Hematopoietic multipotent progenitor cell treated with erythropoietin and hydrocortisone succinate and interleukin-3 and kit ligand, for 17 days (in vitro differentiated cells): ENCODE measurements around the gene INPP5F.
A peak's percentile ranks its signal among the peaks of the same experiment; 100 is the strongest.

ENCODE experiments used
- DNase-seq: peaks from one replicate; pipeline ENCODE4 v3.0.0-alpha.2; 2015; ENCODE audit warnings: low spot score

INPP5F gene

GRCh38 chr10:119725828-119726675 is at the start of gene INPP5F:
TSS of gene INPP5F (plus strand) at chr10:119726050. CDS start at chr10:119726263, 213 bp downstream.
- peak; percentile 97 for DNase-seq

- DNase-seq: no peak
These were observed 48.7 kb upstream of the INPP5F start for GRCh38 chr10:119677126-119677525.

DNA sequence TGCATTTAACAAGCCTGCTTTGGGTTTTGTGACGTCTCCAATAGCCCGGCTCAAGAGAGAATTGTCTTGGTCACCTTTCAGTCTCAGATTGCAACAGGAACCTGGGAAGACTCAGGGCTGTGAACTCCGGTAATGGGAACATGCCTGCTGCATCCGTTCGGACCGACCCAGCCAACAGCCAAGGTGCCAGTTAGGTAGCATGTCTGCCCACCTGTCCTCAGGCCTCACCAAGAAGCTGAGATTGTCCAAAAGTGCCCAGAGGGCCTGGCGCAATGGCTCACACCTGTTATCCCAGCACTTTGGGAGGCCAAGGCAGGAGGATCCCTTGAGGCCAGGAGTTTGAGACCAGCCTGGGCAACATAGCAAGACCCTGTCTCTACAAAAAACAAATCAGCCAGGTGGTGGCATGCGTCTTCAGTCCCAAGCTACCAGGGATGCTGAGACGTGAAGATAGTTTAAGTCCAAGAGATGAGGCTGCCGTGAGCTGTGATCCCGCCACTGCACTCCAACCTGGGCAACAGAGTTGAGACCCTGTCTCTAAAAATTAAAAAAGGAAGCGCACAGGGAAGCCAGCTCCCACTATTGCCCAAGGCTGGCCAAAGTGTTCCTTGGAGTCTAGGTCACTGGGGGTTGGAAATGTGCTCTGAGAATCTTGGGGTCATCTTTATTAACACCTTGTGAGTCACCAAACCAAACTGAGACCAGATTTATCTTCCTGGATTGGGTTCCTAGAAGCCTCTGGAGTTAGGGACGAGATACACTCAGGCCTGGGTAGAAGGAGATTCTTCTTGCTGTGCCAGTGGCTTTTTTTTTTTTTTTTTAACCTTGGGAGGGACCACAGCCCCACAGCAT is 47.7 kb upstream of the INPP5F start:
- no peak for DNase-seq

DNA sequence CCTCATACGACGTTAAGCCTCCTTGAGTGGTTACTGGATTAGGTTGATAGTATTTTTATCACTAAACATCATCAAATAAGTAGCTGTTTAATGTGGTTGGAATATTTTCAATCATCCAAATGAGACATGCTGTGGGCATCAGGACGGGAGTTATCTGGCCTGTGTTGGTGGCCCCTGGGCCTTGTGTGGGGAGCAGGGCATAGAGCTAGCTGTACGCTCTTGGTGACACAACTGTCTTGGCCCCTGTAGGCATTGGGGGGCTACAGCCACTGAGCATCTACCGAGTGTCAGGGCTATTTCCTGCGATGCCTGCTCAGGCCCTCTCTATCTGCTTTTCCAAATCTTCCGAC is 46.4 kb upstream of the INPP5F start:
- no peak for DNase-seq

GRCh38 chr10:119680050-119680449 is 45.8 kb upstream of the INPP5F start:
- no peak for DNase-seq

DNA sequence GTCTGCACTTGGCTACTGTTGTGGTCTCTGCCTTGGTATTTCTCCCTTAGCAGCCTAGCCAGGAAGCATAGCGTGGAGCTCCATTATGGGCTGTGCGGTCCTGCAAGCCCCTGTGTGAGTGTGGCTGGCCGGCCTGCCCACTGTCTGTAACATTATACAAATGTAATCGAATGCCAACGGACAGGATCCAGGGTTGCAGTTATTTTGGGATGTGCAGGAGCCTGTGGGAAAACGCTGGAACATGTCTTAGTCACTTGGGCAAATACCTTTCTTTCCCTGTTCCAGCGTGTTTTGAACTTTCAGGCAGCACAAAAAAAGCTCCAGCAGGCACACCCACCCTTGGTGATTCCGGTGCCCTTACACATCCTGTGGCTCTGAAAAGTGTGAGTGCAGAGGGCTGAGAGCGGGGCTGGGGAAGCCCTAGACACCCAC is 45.2 kb upstream of the INPP5F start:
- DNase-seq: no peak

DNA sequence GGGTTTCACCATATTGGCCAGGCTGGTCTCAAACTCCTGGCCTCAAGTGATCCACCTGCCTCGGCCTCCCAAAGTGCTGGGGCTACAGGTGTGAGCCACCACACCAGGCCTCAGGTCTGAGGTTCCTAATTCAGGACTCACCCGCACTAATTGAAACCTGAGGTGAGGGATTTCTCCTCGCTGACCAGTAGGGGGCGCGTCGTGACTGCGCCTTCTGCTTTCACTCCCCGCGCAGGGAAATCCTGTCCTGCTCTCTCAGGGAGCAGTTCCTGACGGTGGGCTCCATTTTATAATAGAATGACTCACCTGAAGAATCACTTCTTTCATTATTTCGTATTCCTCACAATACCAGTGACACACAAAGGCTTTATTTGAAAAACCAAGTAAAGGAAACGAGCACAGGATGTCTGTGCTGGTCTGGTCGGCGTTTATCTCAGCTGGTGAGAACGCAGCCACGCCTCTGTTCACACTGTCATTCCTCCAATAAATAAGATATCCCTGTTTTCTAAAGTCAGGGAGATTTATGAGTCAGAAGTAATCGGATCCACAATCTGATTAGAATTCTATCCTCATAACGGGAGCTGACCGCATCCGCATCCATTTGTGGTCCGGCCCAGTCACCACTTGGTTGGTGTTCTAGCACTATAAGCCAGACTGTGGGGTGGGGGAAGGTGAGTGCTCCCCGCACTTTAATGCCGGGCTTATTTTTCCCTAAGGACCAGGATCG is 39.2 kb upstream of the INPP5F start:
- peak; percentile 83 for DNase-seq

- no peak for DNase-seq
These were observed 38.4 kb upstream of the INPP5F start for GRCh38 chr10:119687192-119688032.

GRCh38 chr10:119688033-119688508 is 37.8 kb upstream of the INPP5F start:
- DNase-seq: no peak

DNA sequence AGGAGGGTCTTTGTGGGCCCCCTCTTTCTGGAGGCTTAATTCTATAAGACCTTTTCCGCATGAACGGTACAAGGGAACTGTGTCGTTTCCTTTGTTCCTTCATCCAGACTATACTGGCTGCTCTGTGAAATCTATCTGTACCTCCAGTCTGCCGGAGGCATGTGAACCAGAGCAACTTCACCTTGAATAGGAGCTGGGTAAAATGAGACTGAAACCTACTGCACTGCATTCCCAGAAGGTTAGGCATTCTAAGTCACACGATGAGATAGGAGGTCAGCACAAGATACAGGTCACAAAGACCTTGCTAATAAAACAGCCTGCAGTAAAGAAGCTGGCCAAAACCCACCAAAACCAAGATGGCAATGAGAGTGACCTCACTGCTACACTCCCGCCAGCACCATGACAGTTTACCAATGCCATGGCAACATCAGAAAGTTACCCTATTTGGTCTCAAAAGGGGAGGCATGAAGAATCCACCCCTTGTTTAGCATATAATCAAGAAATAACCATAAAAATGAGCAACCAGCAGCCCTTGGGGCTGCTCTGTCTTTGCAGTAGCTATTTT is 36.8 kb upstream of the INPP5F start:
- DNase-seq: no peak

DNA sequence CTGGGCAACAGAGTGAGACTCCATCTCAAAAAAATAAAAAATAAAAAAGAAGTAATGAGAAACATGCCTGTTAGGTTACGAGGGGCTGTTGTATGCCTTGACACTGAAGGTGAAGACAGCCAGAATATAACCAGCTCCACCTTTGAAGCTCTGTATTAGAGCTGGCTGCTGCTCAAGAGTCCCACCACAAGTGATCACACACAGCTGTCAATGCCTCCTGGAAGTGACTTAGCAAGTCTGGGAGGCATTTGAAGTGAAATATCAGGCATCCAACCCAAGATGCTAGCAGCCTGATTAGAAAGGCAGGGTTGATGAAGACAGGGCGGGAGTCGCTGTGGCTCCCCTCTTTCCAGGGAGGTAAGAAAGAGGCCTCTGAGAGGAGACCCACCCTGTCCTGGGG is 34.1 kb upstream of the INPP5F start:
- DNase-seq: no peak

GRCh38 chr10:119693262-119693957 is 32.4 kb upstream of the INPP5F start:
- no peak for DNase-seq

DNA sequence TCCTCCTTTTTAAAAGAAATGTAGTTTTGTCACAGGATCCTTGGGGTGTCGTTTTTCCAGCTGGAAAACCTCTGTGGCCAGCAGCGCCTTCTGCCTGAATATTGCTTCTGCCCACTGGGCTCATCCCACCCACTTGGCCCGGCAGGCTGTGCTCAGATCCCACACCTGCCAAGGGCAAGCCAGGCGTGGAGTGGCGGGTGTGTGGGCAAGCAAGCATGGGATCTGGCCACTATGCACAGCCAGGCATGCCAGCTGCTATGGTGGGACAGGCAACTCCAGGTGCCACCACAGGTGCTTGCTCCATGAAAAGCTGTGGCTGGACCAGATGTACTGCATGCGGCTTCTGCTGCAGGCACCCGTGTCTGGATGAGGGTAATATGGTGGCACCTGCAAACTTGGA is 31.2 kb upstream of the INPP5F start:
- DNase-seq: no peak

DNA sequence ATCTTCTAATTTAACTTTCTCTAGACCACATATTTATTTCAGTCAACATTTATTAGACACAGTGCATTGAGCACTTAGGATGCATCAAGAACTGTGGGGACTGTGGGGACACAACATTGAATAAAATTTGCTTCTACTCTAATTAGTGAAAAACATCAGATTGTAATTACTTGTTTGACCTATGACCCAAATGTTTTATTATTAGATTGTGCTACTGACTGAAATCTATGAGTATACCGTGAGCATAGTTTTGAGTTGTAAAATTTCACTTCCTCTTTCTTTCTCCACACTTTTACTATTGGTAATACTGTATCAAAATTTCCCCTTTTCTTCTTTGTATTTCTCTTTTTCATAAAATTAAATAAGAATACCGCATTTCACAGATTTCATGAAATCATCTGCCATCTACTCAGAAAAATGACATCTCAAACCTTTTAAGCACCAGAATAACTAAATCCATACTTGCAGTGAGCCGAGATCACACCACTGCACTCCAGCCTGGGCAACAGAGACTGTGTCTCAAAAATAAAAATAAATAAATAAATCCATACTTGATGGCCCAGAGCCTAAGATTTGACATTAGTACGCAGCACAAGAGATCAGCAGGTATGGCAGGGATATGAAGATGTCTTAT is 25.4 kb upstream of the INPP5F start:
- no peak for DNase-seq

- DNase-seq: no peak
These were observed 24.0 kb upstream of the INPP5F start for GRCh38 chr10:119701861-119702260.

GRCh38 chr10:119702583-119702982 is 23.3 kb upstream of the INPP5F start:
- no peak for DNase-seq

DNA sequence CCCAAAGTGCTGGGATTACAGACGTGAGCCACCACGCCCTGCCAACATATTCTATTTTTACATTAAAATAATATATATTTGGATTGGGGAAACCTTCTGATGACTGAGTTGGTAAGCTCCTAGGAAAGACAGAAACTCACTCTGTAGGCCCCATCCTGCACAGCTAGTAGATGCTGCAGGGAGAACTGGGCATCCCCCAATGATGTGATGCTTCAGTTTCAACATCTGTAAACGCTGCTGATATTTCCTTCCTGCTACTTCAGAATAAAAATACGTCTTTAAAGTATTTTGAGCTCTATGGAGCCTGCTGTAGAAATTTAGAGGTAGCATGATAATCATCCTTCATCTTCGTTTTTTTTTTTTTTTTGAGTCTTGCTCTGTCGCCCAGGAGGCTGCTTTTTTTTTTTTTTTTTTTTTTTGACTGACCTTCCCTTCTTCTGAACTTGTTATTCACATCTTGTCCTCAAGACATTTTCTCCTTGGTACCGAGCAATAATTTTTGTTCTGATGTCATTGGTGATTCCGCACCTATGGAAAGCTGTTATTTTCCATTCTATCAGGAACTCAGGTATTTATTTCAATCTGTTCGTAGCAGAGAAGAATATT is 21.8 kb upstream of the INPP5F start:
- DNase-seq: no peak

DNA sequence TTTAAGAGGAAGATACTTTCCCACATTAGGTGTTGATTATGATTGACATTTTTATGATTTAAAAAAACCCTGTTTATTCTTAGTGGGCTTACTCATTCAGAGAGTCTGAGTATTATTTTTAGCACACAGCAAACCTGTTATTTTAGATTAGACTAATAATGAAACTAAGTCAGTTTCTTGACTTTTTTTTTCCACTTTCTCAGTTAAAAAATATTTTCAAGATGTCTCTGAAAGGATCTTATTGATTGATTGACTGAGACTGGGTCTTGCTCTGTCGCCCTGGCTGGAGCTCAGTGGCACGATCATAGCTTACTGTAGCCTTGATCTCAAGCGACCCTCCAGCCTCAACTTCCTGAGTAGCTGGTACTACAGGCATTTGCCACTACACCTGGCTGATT is 20.4 kb upstream of the INPP5F start:
- no peak for DNase-seq

GRCh38 chr10:119706521-119707278 is 19.1 kb upstream of the INPP5F start:
- no peak for DNase-seq
